Small intestine (tissue), 7 donors: ENCODE data around the gene CHID1. TPM values are rescaled to one million over a fixed set of nuclear protein-coding genes. Genes with fewer than 3 reads are reported as not detected.

Experiments
- DNase-seq, 2 donors: peaks; one replicate each; pipeline versions ENCODE4 v3.0.0 to v3.0.0-alpha.2; 2013
- FAIRE-seq: peaks from 2 replicates; lab custom pipeline; 2012; peaks lifted over from hg19 to GRCh38; lab: Jason Lieb, UNC
- H3K27ac ChIP-seq, 3 donors: one replicate each; pipeline ENCODE4 v1.5.1; 2013; ENCODE audit warnings: low read length in 2 of 3, mild to moderate bottlenecking in 2 of 3, control low read depth in 1 of 3, inconsistent platforms in 1 of 3, low read depth in 1 of 3, moderate library complexity in 1 of 3
- H3K27me3 ChIP-seq, 3 donors: one replicate each; pipeline ENCODE4 v1.6.1; 2013; ENCODE audit warnings: low read length in 3 of 3, inconsistent platforms in 1 of 3; ENCODE audit not compliant: control insufficient read depth in 3 of 3, insufficient read depth in 3 of 3
- H3K36me3 ChIP-seq, 3 donors: one replicate each; pipeline ENCODE4 v1.6.1; 2013; ENCODE audit warnings: low read length in 3 of 3, inconsistent platforms in 1 of 3, low read depth in 1 of 3, mild to moderate bottlenecking in 1 of 3, moderate library complexity in 1 of 3; ENCODE audit not compliant: control insufficient read depth in 3 of 3, insufficient read depth in 2 of 3
- H3K4me1 ChIP-seq, 3 donors: one replicate each; pipeline ENCODE4 v1.6.1; 2013; ENCODE audit warnings: low read length in 2 of 3, inconsistent platforms in 1 of 3, low read depth in 1 of 3, mild to moderate bottlenecking in 1 of 3, moderate library complexity in 1 of 3; ENCODE audit not compliant: control insufficient read depth in 3 of 3, insufficient read depth in 2 of 3
- H3K4me3 ChIP-seq, 3 donors: one replicate each; pipeline ENCODE4 v1.5.1; 2013; ENCODE audit warnings: low read length in 3 of 3, control low read depth in 1 of 3, inconsistent platforms in 1 of 3, low read depth in 1 of 3, mild to moderate bottlenecking in 1 of 3, moderate library complexity in 1 of 3
- H3K9me3 ChIP-seq, 2 donors: one replicate each; pipeline ENCODE4 v1.6.1; 2013; ENCODE audit warnings: low read depth in 1 of 2, low read length in 1 of 2; ENCODE audit not compliant: control insufficient read depth in 2 of 2, insufficient read depth in 1 of 2
- WGBS, 3 donors: extraction: QIAGEN DNeasy Blood & Tissue Kit; methylation state at CpG; one replicate each; pipeline ENCODE4 v1.1.7; 2013; 5-methylcytosine and 5-hydroxymethylcytosine counted together
- polyA plus RNA-seq, 4 donors: library from polyadenylated mRNA; stranded (reverse) in 3 of 4; unstranded in 1 of 4; fragments of 200-250 nt in 3 of 4; fragments of 120-200 nt in 1 of 4; gene quantifications; one replicate each; pipeline versions ENCODE4 v1.2.1 to v1.2.3, GENCODE V29; 2013
- donor health status: healthy with polysubstance abuse.
- donor health status: control.
- donor health status: control.
- donor health status: Bipolar disorder and iron deficiency.
- donor health status: healthy.

Gene CHID1
- polyA plus RNA-seq, 4 donors: 13.6 to 94.4 (median 42.1) TPM

GRCh38 chr11:931385-931784 is 20.8 kb upstream of the CHID1 start:
- H3K27ac ChIP-seq: peak overlapping the region in 1 of 3 donors; percentile 47
- H3K9me3 ChIP-seq: no peaks in the 10 kb centered on the region
- H3K4me3 ChIP-seq: no peak overlapping the region
- no peak for DNase-seq
- 67 to 84% (median 73%) methylated on average over 3 of the region's 3 CpGs for WGBS, 3 donors
- peaks cover 0 to 45% (median 11%) of the 10 kb centered on the region in 3 donors for H3K4me1 ChIP-seq
- no peak for FAIRE-seq
- no peaks in the 10 kb centered on the region for H3K27me3 ChIP-seq
- peaks cover 0 to 33% (median 0%) of the 10 kb centered on the region in 3 donors for H3K36me3 ChIP-seq

- DNase-seq: no peak
- H3K27me3 ChIP-seq: no peaks in the 10 kb centered on the region
- no peak overlapping the region for H3K27ac ChIP-seq
- peaks cover 0 to 43% (median 9%) of the 10 kb centered on the region in 3 donors for H3K4me1 ChIP-seq
- no peaks in the 10 kb centered on the region for H3K9me3 ChIP-seq
- WGBS, 3 donors: 93 to 96% (median 95%) methylated on average over 11 of the region's 11 CpGs
- peaks cover 0 to 33% (median 0%) of the 10 kb centered on the region in 3 donors for H3K36me3 ChIP-seq
- no peak for FAIRE-seq
- H3K4me3 ChIP-seq: no peak overlapping the region
These were observed 18.8 kb upstream of the CHID1 start for GRCh38 chr11:929405-929804.

DNA sequence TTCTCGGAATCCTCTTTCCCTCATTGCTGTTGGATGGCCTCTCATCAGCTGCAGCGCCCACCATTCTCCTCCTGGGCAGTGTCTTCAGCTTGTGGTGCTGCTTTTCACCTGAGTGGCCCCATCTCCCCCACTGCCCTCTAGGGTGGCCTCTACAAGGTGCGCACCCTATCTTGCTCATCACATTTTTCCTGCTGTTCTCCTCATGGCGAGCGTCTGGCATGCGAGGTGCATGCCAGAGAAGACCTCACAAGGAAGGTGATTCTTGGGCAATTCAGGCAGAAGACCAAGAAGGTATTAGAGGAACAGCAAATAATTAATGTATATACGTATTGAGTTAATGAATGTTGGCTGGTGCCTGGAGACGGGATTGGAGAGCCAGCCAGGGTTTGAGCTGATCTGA is 18.2 kb upstream of the CHID1 start:
- H3K9me3 ChIP-seq: no peaks in the 10 kb centered on the region
- H3K36me3 ChIP-seq: peaks cover 0 to 30% (median 0%) of the 10 kb centered on the region in 3 donors
- FAIRE-seq (no peak), DNase-seq (no peak)
- H3K27me3 ChIP-seq: no peaks in the 10 kb centered on the region
- H3K4me1 ChIP-seq: peaks cover 0 to 37% (median 7%) of the 10 kb centered on the region in 3 donors
- 70 to 83% (median 76%) methylated on average over 8 of the region's 8 CpGs for WGBS, 3 donors
- H3K27ac ChIP-seq: peak overlapping the region in 1 of 3 donors; percentile 68
- no peak overlapping the region for H3K4me3 ChIP-seq

GRCh38 chr11:927871-928270 is 17.3 kb upstream of the CHID1 start:
- FAIRE-seq (no peak), DNase-seq (peak in 1 of 2 donors; percentile 36)
- peak overlapping the region in 2 of 3 donors; percentile 43 to 68 for H3K27ac ChIP-seq
- no peak overlapping the region for H3K4me3 ChIP-seq
- WGBS, 3 donors: 24 to 45% (median 44%) methylated on average over 7 of the region's 7 CpGs
- no peaks in the 10 kb centered on the region for H3K27me3 ChIP-seq
- peaks cover 0 to 32% (median 7%) of the 10 kb centered on the region in 3 donors for H3K4me1 ChIP-seq
- peaks cover 0 to 23% (median 0%) of the 10 kb centered on the region in 3 donors for H3K36me3 ChIP-seq
- no peaks in the 10 kb centered on the region for H3K9me3 ChIP-seq

DNA sequence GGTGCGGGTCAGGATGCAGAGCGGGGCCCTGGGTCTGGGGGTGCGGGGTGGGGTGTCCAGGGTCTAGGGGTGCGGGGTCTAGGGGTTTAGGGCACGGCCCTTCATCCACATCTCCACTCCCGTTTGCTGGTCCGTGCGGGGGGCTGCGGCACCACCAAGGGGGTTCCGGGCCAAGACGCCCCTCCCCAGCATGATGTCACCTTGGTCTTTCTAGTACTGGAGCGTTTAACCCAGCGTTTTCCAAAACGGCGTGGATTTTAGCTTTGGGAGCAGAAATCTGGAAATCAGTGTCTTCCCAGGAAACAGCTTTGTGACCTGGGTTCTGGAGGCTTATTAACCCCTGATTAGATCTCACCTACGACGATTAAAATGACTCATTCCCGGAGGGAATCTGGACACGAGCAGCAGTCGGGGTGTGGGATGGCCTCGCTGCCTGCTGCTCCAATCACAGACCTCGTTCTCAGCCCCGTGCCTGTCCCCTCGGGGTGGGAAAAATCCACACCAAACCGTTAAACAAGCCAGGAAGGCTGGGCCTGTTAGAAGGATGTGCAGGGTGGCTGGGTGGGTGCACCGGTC is 15.8 kb upstream of the CHID1 start:
- Histone ChIP-seq H3K27me3 (no peaks in the 10 kb centered on the region), H3K36me3 (peaks cover 0 to 21% (median 0%) of the 10 kb centered on the region in 3 donors), H3K4me1 (peaks cover 0 to 32% (median 7%) of the 10 kb centered on the region in 3 donors), H3K27ac (peak overlapping the region; percentile 80 to 89 (median 82)), H3K4me3 (peak overlapping the region; percentile 78 to 95 (median 85)), H3K9me3 (no peaks in the 10 kb centered on the region)
- no peak for FAIRE-seq
- DNase-seq: peak; percentile 63 to 77
- WGBS, 3 donors: 3 to 8% (median 3%) methylated on average over 24 to 26 of the region's 26 CpGs

DNA sequence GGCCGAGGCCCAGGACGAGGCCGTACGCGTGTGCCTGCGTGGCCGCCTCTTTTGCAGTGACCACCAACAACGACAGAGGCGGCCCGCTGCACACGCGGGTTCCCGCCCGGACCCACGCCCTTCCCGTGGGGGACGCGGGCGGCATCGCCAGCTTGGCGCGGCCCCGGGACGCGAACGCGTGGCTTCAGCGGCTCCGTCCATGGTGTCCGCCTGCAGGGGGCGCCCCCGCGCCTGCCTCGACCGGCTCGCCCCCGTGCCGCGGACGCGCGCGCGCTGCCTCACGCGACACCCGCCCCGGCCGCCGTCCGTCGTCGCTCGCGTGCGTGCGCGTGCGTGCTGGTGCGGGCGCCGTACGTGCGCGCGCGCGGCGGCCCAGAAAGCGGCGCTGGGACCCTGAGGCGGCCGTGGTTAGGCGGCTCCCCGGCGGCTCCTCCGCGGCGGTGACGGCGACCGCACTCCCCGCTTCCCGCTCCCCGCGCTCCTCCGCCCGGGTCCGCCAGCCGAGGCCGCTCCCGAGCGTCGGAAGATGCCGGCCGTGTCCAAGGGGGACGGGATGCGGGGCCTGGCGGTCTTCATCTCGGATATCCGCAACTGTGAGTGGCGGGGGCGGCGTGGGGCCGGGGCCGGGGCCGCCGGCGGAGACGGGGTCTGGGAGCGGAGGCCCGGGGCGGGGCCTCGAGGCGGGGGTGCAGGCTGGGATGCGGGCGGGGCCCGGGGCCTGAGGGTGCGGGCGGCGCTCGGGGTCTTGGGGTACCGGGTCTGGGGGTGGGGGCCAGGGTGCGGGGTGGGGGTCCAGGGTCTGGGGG is 15.1 kb upstream of the CHID1 start, which contains the start of gene AP2A2:
Gene AP2A2 (plus strand): TSS at position 375 of the 806 bp plus-strand sequence. CDS start 152 bp downstream, at position 527.
- DNase-seq (peak; percentile 87 to 95), FAIRE-seq (no peak)
- H3K27me3 ChIP-seq: no peaks in the 10 kb centered on the region
- no peaks in the 10 kb centered on the region for H3K9me3 ChIP-seq
- WGBS, 3 donors: 4 to 10% (median 6%) methylated on average over 50 to 124 of the region's 124 CpGs
- H3K4me1 ChIP-seq: peaks cover 0 to 32% (median 7%) of the 10 kb centered on the region in 3 donors
- peaks cover 0 to 21% (median 0%) of the 10 kb centered on the region in 3 donors for H3K36me3 ChIP-seq
- peak within 1 kb of the TSS; percentile 80 to 93 (median 90) for H3K27ac ChIP-seq
- H3K4me3 ChIP-seq: peak within 1 kb of the TSS; percentile 78 to 95 (median 85)

GRCh38 chr11:925158-925495 is 14.5 kb upstream of the CHID1 start:
- Histone ChIP-seq H3K9me3 (no peaks in the 10 kb centered on the region), H3K4me1 (peaks cover 0 to 32% (median 7%) of the 10 kb centered on the region in 3 donors), H3K27ac (peak overlapping the region in 2 of 3 donors; percentile 12 to 68), H3K36me3 (peaks cover 0 to 21% (median 0%) of the 10 kb centered on the region in 3 donors), H3K27me3 (no peaks in the 10 kb centered on the region), H3K4me3 (peak overlapping the region in 2 of 3 donors; percentile 30 to 95)
- DNase-seq (no peak), FAIRE-seq (no peak)
- WGBS, 3 donors: 60 to 71% (median 69%) methylated on average over 27 to 28 of the region's 28 CpGs

- Histone ChIP-seq H3K27ac (peak overlapping the region in 1 of 3 donors; percentile 68), H3K9me3 (no peaks in the 10 kb centered on the region), H3K4me3 (no peak overlapping the region), H3K4me1 (peaks cover 0 to 29% (median 7%) of the 10 kb centered on the region in 3 donors), H3K27me3 (no peaks in the 10 kb centered on the region), H3K36me3 (peaks cover 0 to 20% (median 0%) of the 10 kb centered on the region in 3 donors)
- WGBS, 3 donors: 75 to 86% (median 86%) methylated on average over 14 to 18 of the region's 18 CpGs
- no peak for DNase-seq
- no peak for FAIRE-seq
These were observed 14.0 kb upstream of the CHID1 start for GRCh38 chr11:924406-925157.
